Vein endothelial cell (primary cell): ENCODE measurements around the gene PRRG4. TPM values are rescaled to one million over a fixed set of nuclear protein-coding genes. Genes with fewer than 3 reads are reported as not detected.

Experiments
- total RNA-seq: library from RNA; depleted of rRNA; stranded (reverse); fragments of >200 nt; gene quantifications from 2 replicates; pipeline ENCODE4 v1.2.3, GENCODE V29; 2012

Gene PRRG4
- 0.10 and 0.33 TPM in 2 replicates for total RNA-seq

GRCh38 chr11:32829680-32830412 lies at the start of gene PRRG4:
Gene PRRG4 (plus strand): TSS chr11:32829927. CDS start chr11:32830530, 603 bp downstream.

GRCh38 chr11:32794439-32794838 lies 35.3 kb upstream of the PRRG4 start, which contains the start of gene CCDC73:
Gene CCDC73 (minus strand): TSS chr11:32794662. CDS start chr11:32760243, 34,419 bp downstream.

DNA sequence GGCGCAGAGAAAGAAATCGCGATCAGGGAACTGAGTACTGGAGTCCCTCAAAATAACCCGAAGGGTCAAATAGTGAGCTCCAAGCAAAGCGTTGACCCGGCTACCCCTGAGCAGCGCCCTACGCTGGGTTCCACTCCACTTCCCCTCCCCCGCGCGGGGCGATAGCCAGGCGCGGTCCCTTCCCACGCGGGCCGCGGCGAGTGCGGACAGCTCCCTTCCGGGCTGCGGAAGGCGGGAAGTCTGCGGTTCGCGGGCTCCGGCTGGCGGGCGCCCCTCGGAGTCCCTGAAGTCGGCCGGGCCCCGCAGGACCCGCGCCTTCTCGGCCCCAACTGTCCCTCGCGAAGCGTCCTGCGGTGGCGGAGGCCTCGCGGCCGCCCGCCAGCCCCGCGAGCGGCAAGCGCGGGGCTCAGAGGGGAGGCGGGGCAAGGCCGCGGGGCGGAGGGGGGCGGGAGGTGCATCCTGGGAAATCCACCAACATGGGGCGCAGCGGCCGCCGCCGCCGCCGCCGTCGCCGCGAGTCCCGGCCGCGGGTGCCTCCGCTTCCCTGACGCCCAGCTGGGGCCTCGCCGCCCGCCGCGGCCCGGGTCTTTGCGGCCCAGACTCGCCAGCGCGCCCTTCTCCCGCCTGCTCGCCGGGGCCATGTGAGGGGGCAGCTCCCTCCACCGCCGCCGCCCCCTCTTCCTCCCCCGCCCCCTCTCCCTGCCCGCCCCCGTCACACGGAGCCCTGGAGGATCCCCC lies 62.8 kb downstream of the PRRG4 start, which contains the start of gene QSER1:
Gene QSER1, plus strand, starts transcription at position 457 of the 738 bp plus-strand sequence. CDS start 315 bp downstream, outside the sequence.

Other genes starting within 250 kb of the PRRG4 start
- gene EIF3M, start 246.1 kb upstream of the PRRG4 start, total RNA-seq, result 469 and 551 TPM in 2 replicates
- not detected in 2 replicates for gene CCDC73, start 35.3 kb upstream of the PRRG4 start, total RNA-seq
- 20.6 and 27.0 TPM in 2 replicates for gene QSER1, start 62.9 kb downstream of the PRRG4 start, total RNA-seq
- 0.10 TPM in 1 of 2 replicates, not detected in the other for gene DEPDC7, start 186.0 kb downstream of the PRRG4 start, total RNA-seq
- 19.1 and 21.9 TPM in 2 replicates for gene TCP11L1, start 209.6 kb downstream of the PRRG4 start, total RNA-seq